T follicular helper cell (primary cell): ENCODE results near the gene SYT5.

Source experiments
- DNase-seq: peaks from one replicate; pipeline ENCODE4 v3.0.0-alpha.2; 2020; ENCODE audit warnings: low read depth

SYT5 gene

DNA sequence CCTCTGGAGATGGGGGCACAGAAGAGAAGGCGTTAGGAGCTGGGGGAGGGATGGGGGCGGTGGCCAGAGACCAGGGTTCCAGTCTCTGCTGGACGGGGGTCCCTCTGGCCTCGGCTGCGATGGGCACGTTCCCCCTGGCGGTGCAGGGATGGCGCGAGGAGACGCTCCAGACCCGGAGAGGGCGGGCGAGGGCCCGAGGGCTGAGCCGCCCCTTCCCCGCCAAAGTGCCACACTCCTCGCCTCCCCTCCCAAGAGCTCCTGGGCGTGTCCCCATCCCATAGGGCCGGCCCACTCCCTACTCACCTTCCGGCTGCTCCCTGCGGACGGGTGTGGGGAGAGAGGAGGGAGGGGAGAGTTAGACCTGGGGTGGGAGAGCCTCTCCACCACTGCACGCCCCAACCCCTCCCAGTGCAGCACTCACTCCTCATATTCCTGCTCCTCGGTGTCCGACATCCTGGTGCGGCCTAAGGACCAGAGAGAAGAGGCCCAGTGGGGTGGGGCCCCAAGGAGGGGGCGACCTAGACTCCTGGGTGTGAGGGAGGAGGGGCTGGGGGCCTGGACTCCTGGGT, 33.3 kb downstream of the SYT5 start:
- DNase-seq = no peak

DNA sequence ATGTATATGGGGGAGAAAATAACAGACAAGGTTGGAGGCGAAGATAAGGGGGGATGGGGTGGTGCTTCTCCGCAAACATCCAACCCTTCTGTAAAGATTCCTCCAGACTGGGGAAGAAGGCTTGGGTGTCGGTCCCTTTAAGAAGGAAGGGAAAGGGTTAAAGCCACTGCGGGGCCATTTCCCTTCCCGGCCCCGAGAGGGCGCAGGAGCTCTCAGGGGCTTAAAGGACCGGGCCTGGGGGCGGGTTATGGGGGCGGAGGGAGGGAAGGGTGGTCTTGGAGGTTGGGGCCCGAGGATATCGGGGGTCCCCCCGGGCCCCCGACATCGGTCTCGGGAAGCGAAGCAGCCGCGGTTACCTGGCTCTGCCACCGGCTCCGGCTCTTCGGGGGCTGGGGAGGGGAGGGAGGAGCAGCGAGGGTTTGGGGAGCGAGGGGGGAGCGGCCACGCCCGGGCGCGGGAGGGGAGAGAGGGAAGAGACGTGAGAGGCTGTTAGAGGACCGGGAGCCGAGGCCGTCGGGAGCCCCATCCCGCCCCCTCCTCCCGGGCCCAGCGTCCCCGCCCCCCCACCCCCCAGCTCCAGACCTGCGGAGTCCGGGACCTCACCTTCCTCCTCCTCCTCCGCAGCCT, 33.9 kb downstream of the SYT5 start:
- no peak for DNase-seq

DNA sequence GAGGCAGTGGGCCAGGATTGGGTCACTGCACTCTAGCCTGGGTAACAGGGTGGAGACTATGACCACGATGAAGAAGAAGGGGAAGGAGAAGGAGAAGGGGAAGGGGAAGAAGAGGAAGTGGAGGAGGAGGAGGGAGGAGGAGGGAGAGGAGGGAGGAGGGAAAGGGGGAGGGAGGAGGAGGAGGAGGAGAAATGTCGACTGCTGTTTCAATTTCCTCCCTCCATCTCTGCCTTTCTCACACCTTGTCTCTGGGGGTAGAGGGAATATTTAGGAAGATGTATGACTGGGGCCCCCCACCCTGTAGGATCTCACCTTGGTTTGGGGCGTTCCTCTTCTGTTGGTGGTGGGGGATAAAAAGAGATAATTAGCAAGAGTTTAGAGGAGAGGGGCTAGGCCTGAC, 34.9 kb downstream of the SYT5 start:
- DNase-seq = no peak

DNA sequence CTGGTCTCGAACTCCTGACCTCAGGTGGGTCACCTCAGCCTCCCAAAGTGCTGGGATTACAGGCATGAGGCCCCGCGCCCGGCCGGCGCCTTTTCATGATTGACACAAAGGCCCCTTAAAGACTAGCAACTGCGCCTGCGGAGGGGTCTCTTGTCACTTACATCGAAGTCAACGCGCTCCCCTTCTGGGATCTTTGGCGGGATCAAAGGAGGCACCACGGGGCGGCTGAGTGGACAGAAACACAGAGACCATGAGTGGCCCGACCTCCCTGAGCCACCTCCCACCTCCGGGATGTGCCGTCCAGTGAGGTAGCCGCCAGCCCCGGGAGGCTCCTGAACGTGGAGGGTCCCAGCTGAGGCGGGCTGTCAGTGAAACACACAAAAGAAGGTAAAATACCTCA, 38.4 kb downstream of the SYT5 start:
- no peak for DNase-seq

DNA sequence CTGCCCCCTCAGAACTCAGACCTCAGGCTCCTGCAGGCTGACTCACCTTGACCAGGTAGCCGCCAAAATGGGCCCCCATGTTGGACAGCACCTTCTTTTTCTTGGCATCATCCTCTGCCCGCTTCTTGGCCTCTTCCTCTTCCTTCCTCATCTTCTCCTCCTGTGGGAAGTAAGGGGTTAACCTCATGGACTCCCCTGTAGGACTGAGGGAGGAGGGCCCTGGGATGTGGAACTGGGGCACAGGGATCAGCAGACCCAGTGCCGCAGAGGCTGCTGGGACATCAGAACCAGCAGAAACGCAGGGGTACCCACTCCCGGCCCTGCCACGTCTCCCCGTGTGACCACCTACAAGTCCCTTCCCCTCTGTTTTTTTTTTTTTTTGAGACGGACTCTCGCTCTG, 42.2 kb downstream of the SYT5 start:
- DNase-seq = no peak

DNA sequence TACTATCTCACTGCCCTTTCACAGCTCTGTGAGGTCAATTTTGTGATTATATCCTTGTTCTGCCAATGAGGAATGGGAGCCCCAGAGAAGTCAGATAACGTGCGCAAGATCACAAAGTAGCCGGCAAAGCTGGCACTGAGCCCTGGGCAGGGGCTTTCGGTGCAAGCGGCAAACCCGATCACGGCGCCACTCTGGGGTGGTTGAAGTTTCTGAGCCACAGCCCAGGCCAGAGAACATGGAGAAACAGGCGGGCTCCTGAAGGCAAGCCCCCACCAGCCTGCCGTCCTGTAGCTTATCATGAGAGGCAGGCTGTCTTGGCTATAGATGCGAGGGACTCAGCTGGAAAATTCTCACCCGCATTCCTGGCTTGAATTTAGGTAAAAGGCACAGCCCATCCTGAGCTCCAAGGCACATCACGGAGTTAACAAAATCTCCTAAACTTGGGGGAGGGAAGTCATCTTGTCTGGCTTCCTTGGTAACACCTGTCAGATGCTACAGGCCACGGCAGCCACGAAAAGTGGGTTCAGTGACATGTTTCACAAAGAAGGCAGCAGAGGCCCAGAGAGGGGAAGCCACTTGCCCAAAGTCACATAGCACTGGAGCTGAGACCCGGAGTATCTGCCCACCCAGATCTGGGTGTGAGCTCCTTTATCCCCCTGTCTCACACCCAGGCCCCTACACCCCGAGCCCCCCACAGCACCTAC, 43.5 kb downstream of the SYT5 start:
- DNase-seq = no peak

DNA sequence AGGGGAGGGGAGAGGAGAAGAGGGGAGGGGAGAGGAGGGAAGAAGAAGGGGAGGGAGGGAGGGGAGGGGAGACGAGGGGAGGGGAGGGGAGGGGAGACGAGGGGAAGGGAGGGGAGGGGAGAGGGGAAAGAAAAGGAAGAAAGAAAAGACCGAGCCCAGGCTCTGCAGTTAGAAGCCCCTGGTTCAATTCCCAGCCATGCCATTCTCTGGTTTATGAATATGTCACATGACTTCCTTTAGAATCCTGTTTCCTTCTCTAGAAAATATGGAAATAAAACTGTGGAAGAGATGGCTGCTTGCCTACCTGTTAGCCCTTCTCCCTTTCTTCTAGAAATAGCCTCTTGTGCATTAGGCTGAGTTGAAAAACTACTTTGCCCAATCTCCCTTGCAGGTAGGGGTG, 45.4 kb downstream of the SYT5 start:
- no peak for DNase-seq

DNA sequence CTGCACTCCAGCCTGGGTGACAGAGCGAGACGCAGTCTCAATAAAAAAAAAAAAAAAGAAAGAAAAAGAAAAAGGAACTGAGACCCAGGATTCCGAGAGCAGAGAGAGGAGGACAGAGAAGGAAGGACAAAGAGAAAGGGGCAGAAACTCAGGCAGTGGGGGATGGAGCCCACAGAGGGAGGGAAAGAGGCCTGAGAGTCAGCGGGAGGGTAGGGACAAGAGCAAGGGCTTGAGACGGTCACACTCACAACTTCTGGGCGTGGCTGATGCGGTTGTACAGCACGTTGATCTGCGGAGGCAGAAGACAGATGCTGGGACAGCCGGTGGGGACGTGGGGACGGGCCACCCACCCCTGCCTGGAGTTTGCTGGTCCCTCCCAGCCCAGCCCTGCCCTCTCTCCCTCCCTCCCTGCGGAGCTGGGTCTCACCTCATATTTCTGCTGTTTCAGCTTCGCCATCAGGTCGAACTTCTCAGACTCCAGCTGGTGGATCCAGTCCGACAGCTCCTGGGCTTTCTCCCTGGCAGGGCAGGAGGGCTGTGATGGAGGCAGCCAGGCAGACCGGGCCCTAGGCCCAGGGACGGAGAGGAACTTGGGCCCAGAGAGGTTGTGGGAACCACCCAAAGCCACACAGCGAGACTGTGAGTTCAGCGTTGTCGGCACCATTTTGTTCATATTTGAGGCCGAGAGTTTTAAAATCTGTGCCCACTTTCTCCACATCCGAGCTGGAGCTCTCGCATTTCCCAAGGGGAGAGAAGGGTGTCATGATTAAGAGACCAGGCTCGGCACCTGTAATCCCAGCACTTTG, 46.2 kb downstream of the SYT5 start:
- DNase-seq = no peak

DNA sequence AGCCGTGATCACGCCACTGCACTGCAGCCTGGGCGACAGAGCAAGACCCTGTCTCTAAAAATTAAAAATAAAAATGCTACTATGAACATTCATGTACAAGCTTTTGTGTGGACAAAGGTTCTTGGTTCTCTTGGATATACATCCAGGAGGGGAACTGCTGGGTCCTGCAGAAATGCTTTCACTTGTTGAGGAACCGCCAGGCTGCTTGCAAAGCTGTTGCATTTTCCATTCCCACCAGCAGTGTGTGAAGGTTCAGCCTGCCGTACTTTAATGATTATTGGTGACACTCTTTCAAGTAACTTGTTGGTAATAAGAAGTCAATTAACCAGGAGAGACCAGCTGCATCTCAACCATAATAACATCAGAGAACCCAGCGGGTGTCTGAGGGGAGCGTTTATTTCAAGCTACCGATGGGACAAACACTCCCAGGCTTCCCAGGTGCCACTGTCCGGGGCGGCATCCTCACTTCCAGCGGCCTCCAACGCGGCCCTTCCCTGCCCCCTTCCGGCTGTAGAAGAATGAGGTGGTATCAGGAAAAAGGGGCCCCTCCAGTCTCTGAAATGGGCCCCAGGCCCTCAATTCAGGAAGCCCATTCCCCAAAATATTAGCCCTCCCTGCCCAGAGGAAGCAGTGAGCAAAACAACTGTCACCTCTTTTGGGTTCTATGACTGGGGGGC, 47.5 kb downstream of the SYT5 start:
- DNase-seq = no peak

DNA sequence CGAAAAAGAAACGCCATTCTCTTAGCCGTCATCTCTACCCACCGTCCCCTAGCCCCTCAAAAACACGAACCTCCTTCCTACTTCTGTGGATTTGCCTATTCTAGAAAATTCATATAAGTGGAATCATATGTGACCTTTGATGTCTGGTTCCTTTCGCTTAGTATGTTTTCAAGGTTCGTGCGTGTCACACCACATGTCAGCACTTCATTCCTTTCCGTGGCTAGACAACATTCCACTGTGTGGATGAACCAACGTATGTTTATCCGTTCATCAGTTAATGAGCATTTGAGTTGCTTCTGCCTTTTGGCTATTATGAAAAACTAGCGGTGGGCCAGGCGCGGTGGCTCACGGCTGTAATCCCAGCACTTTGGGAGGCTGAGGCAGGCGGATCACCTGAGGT, 48.7 kb downstream of the SYT5 start:
- no peak for DNase-seq
